ENCODE data around the gene PYGO2.

The PYGO2 gene

GRCh38 chr1:154943649-154944400 is 17.8 kb downstream of the PYGO2 start:
- DNase-seq (ENCODE audit: low spot score), result no peak

GRCh38 chr1:154941333-154942013 is 20.1 kb downstream of the PYGO2 start:
- no peak for DNase-seq (ENCODE audit: low spot score)

GRCh38 chr1:154940651-154941194 is 20.9 kb downstream of the PYGO2 start:
- DNase-seq (ENCODE audit: low spot score), result no peak

GRCh38 chr1:154940213-154940560 is 21.4 kb downstream of the PYGO2 start:
- no peak for DNase-seq (ENCODE audit: low spot score)

- no peak for DNase-seq (ENCODE audit: low spot score)
Measured at GRCh38 chr1:154938604-154939399, 22.8 kb downstream of the PYGO2 start.

- no peak for DNase-seq (ENCODE audit: low spot score)
Measured at GRCh38 chr1:154937988-154938386, 23.6 kb downstream of the PYGO2 start.

GRCh38 chr1:154937085-154937987 is 24.2 kb downstream of the PYGO2 start:
- peak; percentile 84 for DNase-seq (ENCODE audit: low spot score)

- peak; percentile 96 for DNase-seq (ENCODE audit: low spot score)
Measured at GRCh38 chr1:154936555-154937084, 25.0 kb downstream of the PYGO2 start, which contains the start of gene PMVK. TSS of gene PMVK (minus strand) at chr1:154936719. CDS start at chr1:154936685, 34 bp downstream.

GRCh38 chr1:154935749-154936554 is 25.6 kb downstream of the PYGO2 start:
- DNase-seq (ENCODE audit: low spot score), result no peak

- no peak for DNase-seq (ENCODE audit: low spot score)
Measured at GRCh38 chr1:154934358-154934948, 27.1 kb downstream of the PYGO2 start.

- no peak for DNase-seq (ENCODE audit: low spot score)
Measured at GRCh38 chr1:154931940-154932487, 29.6 kb downstream of the PYGO2 start.

- DNase-seq (ENCODE audit: low spot score), result no peak
Measured at GRCh38 chr1:154926201-154926600, 35.4 kb downstream of the PYGO2 start.

- DNase-seq (ENCODE audit: low spot score), result no peak
Measured at GRCh38 chr1:154925335-154926170, 36.0 kb downstream of the PYGO2 start.

- DNase-seq (ENCODE audit: low spot score), result no peak
Measured at GRCh38 chr1:154923695-154924094, 37.9 kb downstream of the PYGO2 start.

GRCh38 chr1:154913273-154913672 is 48.3 kb downstream of the PYGO2 start:
- no peak for DNase-seq (ENCODE audit: low spot score)

- no peak for DNase-seq (ENCODE audit: low spot score)
Measured at GRCh38 chr1:154912755-154913154, 48.8 kb downstream of the PYGO2 start.

GRCh38 chr1:154911691-154912550 is 49.7 kb downstream of the PYGO2 start:
- DNase-seq (ENCODE audit: low spot score), result no peak

GRCh38 chr1:154910851-154911250 is 50.7 kb downstream of the PYGO2 start:
- DNase-seq (ENCODE audit: low spot score), result no peak

All from CD4-positive, alpha-beta T cell treated with Interleukin-2 at 100 ng/mL for 4 hours (primary cell).